GM19467 (cell line): ENCODE results near the gene ZCCHC7.

ENCODE experiments used
- ATAC-seq: cut with Tn5 transposase; IDR thresholded peaks from one replicate; pipeline ENCODE4 v1.9.1; 2021; ENCODE audit warnings: mild to moderate bottlenecking, moderate library complexity; ENCODE audit not compliant: unreplicated experiment

The ZCCHC7 gene

DNA sequence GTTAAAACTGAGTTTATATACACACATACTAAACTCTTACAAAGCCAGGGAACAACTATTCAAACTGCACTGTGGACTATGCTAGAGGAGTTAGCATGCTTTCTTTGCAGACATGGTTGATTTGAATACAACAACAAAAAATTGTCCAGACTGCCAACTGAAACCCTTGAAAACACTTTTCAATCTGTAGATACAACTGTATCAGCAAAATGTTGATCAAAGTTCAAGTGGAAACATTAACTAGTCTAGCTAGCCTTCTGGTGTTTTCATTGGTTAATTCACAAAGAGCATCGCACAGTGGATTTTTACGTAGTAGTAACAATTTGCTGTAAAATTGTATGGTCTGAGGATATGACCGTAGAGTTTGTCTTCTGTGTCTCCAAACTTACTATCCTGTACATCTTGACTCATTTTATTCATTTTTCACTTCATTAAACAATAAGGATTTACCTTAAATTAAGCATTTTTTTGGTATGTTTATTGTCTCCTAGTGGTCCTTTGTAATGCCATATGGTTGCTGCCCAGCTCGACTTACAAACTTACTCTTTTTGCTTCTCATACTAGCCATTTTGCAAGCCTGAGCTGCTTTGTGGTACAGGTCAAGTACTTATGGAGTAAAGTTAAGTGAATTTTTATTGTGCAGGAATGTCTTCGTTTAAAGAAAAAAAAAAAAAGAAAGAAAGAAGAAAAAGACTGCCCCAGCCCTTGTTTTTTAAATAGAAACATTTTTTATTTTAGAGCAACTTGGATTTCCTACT is 123.4 kb downstream of the ZCCHC7 start:
- no peak for ATAC-seq

DNA sequence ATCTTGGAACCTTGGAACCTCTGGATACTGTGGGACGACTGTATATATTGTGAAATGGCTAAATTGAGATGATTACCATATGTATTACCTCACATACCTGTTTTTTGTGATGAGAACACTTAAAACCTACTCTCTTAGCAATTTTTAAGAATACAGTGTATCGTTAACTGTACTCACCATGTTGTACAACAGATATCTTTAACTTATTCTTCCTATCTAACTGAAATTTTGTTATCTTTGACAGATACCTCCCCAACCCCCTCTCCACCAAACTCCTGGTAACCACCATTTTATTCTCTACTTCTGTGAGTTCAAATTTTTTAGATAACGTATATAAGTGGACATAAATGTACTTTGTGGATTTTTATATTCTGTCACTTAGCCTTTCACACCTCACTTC is 126.5 kb downstream of the ZCCHC7 start:
- ATAC-seq, result no peak

DNA sequence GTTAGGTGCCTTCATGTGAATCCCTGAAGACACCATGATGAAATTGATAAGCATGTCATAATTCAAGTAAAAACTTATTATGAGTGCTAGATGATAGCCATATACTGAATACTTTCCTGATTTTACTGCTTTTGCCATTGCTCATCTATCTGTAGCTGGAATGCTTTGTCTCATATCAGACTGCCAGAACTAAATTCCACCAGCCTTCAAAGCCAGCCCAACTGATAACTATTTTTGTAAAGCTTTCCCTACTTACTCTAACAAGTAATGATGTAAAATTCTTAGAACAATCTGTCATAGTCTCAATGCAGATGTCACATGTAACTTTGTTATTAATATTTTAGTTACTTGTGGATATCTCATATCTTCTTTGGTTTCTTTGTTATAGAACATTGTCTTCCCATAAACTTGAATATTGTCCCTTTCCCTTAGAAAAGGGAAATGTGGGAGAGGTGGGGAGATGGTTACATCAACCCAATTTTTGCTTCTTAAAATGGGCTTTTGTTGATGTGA is 128.3 kb downstream of the ZCCHC7 start:
- no peak for ATAC-seq

DNA sequence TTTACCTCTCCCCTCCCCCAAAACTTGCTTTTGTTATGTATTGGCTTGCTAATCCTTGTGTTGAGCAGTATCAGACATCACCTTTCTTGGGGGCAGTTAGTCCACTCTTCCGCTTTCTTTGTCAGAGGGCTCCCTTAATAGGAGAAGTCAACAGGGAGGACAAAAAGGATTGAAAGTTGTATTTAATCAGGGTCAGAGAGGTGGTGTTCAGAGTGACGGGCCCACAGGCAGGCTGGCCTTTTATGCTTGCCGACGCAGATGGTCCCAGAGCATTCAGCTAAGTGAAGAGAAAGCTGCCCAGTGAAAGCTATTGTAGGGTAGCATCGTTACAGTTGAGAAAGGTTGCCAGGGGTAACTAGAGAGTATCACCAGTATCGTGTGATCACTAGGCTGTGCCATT is 131.1 kb downstream of the ZCCHC7 start:
- no peak for ATAC-seq

DNA sequence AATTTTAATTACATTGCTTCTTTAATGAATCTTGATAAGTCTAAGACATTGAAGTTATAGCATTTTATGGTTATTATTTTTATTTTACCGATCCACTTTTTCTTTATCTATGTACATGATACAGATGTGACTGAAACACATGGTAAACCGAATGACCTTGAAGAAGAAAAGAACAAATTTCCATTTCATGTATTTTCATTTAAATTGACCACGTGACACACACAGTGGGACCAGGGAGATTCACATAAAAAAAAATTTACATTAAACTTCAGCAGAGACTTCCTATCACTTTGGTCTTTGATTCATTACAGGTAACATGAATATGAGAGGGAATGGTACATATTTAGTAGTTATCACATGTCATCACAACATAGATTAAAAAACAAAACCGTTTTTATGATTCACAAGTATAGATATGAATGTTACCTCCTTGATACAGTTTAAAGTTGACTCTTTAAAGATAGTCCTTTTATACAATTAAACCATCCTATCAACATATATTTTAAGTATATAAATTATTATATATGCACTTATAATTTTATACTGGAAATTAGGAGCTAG is 133.1 kb downstream of the ZCCHC7 start:
- ATAC-seq, result no peak

DNA sequence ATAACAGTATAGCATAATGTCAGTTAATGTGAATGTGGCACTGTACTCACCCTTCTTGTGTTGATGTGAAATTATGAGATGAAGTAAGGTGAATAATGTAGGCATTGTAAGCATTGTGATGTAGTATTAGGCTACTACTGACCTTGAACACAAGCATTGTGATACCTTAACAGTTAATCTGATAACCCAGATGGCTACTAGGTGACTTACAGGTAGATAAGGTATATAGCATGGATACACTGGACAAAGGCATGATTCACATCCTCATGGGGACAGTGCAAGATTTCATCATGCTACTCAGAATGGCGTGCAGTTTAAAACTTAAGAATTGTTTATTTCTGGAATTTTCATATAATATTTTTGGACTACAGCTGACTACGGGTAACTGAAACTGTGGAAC is 134.8 kb downstream of the ZCCHC7 start:
- no peak for ATAC-seq

DNA sequence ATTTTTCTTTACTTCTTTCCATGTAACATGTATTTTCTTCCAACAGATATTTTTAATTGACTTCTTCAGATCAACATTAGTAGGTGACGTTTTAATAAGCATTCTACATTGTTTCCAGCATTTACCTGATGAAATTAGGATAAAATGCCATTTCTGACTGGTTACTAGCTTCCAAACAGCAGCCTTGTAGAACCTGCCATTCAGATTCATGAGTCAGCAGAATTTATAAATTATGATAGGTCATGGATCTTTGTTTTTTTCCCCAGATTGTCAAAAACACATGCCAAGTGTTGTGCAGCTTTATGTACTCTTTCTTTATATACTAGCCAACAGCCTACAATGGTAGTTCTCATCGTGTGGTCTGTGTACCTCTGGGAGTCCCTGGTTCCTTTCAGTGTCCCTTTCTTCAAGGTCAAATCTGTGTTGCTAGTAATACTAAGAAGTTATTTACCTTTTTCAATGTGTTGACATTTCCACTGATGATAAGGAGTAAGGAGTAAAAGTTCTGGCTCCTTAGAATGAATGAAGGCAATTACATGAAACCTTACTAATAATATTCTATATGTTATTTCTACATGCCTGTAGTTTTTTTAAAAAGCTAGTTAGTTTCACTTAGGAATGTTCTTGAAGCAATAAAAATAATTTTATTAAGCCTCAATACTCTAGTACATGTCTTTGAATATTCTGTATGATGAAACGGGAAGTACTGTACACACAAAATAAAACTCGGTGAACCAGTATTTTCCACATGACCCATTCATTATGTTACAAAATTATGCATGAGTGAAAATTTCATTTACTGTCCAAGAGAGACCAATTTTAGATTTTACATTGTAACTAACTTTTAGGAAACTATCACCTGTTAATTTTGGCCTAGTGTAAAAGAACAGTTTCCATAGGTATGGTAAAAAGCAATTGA is 135.8 kb downstream of the ZCCHC7 start:
- ATAC-seq, result no peak

DNA sequence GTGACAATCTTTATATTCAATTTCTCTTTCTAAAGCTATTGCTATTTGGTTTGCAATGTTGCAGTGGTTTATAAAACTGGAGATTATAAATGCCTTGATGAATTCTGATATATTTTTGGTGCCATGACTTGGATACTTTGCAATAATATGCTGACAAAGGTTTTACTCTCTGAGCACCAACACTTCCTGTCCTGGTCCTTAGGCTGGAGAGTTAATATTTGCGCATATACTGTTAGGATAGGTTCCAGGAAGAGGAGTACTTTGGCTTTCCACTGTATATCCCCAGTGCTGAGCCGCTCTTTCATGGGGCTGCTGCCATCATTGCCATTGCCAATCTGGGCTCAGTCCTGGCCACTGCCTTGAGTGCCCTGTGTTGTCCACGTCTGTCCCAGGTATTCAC is 139.6 kb downstream of the ZCCHC7 start:
- ATAC-seq, result no peak

DNA sequence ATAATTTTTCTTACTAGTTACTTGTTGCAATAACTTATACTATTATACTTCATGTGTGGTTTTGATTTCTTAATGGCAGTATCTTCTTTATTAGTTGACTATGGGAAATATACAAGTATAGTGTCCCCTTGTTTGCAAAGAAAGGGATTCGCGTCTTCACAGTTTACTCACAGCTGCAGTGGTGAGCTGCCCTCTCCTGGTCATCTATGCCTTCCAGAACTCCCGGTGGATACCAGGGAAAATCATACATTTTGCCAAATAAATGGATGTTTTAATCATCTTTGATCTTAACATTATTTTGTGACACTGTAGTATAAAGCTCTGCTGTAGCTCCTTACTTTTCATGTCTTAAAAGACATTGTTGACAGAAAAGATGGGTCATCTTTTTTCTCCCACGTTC is 142.0 kb downstream of the ZCCHC7 start:
- ATAC-seq, result no peak

DNA sequence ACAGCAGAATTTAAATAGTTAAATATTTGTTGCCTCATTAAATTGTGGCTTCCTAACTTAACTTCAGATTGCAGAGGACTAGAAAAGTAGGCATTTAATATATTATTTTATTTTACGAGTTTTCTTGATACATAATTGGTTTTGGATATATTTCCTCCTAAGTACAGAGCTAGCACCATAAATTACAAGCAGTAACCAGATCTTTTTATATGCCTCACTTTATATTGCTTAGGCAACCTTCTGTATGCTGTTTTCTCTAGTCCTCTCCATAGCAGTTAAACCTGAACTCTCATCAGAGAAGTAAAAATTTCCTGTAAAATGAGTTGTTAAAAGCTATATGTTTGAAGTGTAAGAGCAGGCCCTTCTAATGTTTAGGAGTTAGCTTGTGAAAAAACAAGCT is 144.2 kb downstream of the ZCCHC7 start:
- ATAC-seq, result no peak

DNA sequence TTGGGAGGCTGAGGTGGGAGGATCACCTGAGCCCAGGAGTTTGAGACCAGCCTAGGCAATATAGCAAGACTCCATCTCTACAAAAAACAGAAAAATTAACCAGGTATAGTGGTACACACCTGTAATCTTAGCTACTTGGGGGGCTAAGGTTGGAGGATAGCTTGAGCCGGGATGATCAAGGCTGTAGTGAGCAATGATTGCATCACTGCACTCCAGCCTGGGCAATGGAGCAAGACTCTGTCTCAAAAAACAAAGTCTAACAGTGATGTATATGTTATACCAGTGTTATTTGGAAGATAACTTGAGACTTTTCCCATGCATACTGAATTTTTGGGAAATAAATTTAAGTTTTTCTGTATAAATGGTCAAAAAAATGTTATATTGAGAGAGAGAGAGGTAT is 146.3 kb downstream of the ZCCHC7 start:
- no peak for ATAC-seq

DNA sequence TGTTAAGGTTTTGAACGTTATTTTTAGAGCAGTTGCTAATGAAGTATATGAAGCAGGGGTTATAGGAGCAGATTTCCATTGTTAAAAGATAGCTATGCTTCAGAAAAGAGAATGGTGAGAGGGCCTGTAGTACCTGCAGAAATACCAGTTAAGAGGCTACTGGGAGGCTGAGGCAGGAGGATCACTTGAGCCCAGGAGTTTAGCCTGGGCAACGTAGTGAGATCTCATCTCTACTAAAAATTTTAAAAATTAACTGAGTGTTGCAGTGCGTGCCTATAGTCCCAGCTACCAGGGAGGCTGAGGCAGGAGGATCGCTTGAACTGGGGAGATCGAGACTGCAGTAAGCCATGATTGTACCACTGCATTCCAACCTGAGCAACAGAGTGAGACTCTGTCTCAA is 148.8 kb downstream of the ZCCHC7 start:
- ATAC-seq, result no peak

DNA sequence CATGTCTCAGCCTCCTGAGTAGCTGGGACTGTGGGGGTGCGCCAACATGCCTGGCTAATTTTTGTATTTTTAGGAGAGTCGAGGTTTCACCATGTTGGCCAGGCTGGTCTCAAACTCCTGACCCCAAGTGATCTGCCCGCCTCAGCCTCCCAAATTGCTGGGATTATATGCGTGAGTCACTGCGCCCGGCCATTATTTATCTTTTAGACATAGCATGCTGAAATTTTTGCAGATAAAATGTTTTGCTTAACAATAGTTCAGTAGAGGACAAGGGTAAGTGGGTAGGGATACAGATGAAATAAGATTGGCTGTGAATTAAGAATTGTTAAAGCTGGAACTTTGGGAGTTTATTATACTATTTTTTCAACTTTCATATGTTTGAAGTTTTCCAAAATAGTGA is 151.3 kb downstream of the ZCCHC7 start:
- ATAC-seq, result no peak

DNA sequence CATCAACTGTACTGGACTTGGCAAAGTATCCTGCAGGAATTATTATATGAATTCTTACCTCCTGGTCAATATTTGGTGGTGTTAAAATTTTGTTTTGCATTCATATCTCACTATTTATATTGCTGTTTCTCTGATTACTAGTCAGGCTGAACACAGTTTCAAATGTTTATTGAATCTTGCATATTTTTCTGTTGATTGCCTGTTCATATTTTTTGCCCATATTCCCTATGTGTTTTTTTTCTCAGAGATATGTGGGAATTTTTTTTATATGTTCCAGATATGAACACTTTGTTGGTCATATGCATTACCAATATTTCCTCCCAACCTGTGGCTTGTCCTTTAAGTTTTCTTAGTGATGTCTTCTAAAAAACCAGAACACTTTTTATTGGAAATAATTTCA is 153.2 kb downstream of the ZCCHC7 start:
- ATAC-seq, result no peak

DNA sequence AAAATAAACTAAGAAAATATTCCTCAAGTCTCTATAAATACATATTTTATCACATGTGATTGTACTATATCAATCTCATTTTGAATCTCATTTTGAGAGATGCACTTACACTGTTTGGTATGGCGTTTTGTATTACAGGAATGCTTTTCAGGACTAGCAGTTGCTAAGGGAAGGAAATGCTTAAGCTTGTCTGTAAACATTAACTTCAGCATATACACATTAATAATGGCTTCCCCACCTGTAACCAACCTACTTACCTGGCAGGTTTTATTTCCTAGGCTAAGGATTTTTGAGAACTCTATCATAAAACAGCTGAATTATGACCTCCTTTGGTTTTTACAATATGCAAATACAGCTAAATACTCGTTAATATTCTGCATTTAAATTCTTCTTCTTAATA is 161.2 kb downstream of the ZCCHC7 start:
- no peak for ATAC-seq

DNA sequence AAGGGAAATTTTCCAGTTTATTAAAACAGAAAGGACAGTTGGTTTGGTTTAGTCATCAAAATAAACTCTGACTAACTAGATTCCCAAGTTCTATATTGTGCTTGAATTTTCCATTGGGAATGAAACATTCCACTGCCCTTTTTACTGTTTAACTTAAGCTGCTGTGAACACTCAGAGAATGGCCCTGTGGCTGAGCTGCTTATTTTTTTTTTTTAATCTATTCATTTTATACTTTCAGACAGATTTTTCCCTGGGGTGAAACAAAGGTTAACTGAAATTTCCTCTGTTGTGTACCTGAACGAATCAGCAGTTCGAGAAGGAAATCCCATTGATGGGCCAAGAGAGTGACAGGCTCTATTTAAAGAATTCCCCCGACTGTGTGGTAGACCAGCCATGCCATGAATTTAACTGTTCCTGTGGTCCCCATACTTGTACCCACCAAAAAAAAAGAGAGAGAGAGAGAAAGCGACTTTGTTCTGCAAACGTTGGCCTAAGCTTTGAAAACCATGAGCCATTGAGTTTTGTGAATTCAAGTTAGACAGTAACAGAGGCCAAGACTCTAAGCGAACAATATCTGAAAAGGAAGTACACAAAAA is 163.5 kb downstream of the ZCCHC7 start:
- ATAC-seq, result peak; percentile 58

DNA sequence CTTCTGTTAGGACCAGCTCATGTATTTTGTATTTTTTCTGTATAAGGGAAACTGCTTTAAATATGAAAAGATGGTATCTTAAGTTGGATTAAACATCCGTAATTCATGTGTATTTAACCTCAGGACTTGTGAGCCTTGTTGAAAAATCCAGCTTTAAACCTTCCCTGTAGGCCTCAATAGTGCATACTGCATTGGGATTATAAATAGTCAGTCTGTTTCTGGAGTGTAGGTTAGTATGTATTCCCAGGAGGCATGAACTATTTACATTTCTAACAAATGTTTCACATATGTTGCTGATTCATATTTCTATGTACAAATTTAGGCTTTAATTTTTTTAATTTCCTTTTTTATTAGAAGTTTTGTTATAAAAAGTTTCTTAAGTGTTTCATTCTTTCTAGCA is 164.3 kb downstream of the ZCCHC7 start:
- no peak for ATAC-seq

DNA sequence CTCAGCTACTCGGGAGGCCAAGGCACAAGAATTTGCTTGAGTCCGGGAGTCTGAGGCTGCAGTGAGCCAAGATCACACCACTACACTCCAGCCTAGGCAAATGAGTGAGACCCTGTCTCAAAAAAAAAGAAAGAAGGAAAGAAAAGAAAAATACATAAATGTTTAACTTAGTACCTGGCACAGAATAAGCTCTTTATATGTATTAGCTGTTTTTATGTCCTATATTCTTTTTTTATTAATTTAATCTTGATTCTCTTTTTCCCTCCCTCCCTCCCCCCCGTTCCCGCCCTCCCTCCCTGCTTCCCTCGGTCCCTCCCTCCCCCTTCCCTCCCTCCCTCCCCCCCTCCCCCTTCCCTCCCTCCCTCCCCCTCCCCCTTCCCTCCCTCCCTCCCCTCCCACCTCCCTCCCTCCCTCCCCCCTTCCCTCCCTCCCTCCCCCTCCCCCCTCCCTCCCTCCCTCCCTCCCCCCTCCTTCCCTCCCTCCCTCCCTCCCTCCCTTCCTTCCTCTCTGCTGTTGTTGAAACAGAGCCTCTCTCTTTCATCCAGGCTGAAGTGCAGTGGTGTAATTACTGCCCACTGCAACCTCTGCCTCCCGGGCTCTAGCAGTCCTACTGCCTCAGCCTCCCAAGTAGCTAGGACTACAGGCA is 166.3 kb downstream of the ZCCHC7 start:
- no peak for ATAC-seq

DNA sequence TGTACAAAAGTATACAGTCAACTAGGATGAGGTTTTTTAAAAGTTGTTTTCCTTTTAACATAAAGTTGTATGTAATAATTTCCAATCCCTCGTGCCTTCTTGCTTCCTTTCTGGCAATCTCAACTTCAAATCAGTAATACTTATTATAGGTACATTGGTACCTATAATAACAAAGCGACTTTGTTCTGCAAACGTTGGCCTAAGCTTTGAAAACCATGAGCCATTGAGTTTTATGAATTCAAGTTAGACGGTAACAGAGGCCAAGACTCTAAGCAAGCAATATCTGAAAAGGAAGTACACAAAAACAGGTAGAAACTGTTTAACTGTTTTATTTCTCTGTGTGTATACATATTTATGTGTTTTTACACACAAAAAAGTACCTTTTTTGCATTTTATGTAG is 166.9 kb downstream of the ZCCHC7 start:
- no peak for ATAC-seq

DNA sequence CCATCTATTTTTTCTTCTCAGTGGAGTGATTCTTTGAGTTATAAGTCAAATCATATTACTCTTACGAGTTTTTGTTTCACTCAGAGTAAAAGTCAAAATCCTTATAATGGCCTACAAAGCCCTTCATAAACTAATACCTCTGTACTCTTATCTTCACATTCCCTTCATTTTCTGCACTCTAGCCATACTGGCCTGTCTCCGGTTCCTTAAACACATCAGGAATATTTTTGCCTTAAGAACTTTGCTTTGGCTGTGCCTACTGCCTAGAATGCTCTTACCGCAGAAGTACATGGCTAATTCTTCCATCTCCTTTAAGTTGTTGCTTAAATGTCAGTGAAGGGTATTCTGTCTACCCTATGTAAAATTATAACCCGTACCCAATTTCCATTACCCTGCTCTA is 169.3 kb downstream of the ZCCHC7 start:
- ATAC-seq, result no peak
